Activated CD8-positive, alpha-beta memory T cell treated with anti-CD3 and anti-CD28 coated beads, Interleukin-2, amount 50 U/mL, for 24 hours (primary cell): Measurements from ENCODE around the gene SMIM33.
"Not testable (repeated sequence)": the region's sequence is repeated elsewhere in the genome, so short reads cannot be mapped to it uniquely, and the experiment has no call there.

Experiments used
- DNase-seq: peaks from one replicate; pipeline ENCODE4 v3.0.0-alpha.2; 2020; ENCODE audit errors: extremely low read depth

Gene SMIM33

DNA sequence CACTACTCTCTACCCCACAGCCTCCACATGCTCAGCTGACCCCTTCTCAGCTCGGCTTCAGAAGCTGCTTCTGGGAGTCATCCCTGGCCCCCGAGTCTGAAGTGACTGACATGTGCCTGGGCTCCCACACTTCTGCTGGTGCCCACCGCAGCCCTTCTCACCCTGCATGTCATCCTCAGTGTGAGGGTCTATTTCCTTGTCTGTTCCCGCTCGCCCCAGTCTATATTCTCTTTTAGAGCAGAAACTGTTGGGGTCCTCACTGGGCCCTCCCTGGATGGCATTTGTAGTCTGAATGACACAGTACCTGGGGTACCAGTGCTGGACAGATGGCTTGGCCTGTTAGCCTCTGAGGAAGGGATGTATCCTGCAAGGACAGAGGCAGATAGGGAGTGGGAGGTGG lies 13.6 kb upstream of the SMIM33 start:
- DNase-seq, result no peak

DNA sequence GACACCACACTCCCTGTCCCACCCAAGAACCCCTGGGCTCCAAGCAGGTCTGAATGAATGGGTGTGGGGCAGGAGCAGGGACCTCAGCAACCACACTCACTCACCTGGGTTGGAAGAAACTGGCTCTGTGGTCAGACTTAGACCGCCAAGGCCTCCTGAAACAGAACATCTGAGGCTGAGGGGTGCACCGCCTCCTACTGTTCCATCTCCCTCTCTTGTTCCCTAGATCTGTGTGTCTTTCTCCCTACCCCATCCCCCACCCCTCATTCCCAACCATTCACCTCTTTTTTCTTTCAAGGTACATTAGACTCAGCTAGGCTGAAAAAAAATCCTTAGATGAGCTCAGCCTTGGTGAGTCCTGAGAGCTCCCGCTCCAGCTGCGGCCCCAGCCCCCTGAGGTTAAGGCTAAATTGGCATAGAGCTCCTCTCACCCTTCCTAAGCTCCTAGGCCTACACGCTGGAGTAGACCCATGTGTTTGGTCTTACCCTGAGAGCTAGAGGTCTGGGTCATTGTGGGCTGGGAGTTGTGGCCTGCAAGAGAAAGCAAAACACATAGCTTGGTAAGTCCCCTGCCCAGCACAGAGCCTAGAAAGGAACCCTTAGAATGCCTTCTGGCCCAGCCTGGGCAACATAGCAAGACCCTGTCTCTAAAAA lies 13.0 kb upstream of the SMIM33 start:
- no peak for DNase-seq

DNA sequence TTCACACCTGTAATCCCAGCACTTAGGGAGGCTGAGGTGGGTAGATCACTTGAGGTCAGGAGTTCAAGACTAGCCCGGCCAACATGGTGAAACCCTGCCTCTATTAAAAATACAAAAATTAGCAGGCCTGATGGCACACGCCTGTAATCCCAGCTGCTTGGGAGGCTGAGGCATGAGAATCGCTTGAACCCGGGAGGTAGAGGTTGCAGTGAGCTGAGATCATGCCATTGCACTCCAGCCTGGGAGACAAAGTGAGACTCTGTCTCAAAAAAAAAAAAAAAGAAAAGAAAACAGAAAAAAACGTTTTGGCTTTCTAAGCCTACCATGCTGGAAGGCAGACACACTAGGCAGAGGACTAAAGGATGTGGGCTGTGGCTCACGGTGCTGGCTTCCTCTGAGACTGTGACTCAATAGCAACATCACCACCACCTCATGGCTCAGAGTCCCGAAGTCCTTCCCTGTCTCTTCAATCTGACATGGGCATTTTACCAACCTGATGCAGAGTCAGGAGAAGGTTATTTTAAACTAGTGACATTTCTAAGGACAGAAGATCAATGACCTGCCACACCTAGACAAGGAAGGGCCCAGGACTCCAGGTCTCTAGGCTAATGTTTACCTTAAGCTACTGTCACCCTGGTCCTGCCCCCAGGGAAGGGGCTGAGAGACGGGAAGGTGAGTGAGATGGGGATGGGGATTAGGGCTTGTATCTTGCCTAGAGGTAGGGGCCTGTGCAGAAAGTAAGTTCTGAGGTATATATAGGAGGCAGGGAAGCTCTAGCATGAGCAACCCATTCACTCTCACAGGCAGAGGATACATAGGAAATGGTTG lies 12.0 kb upstream of the SMIM33 start:
- peak; percentile 57 for DNase-seq

DNA sequence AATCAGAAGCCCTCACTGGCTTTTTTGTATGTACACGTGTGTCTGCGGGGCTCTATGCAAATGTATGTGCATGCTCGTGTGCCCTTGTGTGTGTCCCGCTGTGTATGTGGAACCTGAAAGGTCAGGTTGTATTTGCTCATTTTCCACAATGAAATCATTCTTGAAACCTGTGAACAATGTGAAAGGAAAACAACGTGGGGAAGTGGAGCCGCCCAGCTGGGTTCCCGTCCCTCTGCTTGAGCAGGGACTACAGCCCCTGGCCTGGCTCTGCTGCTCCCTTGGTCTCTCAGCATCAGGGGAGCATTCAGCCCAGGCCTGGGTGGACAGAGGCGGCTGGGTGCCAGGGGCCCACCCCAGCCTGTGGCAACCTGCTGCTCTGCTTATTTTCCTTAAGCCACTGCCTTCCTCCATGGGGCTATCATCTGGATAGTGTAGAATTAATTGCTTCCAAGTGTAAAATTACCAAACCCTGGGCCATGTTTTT lies 11.3 kb upstream of the SMIM33 start:
- DNase-seq, result no peak

DNA sequence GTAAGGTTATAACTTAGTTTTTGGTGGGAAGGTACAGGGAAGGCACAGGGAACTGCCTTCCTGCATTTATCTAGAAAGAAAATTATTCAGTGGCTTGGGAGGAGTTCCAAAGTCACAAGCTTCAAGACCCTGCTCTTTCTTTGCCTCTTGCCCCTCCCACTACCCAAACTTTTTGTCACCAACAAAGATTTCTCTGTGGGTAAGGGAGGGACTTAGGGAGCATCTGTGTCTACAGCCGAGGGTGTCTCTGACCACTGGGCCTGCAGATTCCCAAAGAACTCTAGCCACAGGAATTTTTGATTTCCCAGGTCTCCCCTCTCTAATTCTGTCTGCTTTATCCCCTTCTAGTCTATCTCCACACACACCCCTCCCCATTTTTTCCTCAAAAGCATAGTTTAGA lies 10.3 kb upstream of the SMIM33 start:
- DNase-seq, result no peak

DNA sequence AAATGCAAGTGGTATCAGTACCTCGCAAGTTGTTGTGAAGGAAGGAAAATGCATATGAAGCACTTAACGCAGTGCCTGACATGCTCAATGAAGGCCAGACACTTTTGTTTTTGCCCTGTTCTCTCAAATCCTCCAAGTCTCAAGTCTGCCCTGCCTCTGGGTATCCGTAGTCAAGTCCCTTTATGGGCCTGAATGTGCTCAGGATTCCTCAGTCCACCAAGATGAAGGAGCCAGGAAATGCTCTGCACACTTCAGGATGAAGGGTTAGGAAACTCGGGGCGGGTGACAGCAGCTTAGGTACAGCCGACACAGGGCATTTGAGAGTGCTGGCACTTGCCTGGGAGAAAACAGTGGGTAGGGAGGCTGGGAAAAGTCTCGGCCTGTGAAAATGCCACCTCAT lies 9.6 kb upstream of the SMIM33 start:
- no peak for DNase-seq

DNA sequence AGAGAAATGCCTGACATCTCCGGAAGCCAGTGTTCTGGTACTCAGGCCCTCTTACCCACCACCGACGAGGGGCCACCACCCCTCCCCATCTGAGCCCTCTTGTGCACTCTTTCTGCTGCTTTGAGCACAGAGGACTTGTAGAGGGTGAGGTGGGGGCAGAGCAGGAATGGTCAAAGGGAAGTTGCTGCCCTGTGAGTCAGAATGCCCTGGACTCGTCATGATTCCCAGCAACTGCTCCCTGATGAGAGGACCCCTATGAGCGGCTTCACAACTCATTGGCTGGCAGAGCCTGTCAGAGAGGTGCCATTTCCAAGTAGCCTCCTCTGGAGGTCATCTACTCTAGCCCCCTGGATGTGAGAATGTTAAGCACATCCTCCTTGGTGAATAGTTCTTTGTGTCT lies 9.1 kb upstream of the SMIM33 start:
- DNase-seq, result no peak

DNA sequence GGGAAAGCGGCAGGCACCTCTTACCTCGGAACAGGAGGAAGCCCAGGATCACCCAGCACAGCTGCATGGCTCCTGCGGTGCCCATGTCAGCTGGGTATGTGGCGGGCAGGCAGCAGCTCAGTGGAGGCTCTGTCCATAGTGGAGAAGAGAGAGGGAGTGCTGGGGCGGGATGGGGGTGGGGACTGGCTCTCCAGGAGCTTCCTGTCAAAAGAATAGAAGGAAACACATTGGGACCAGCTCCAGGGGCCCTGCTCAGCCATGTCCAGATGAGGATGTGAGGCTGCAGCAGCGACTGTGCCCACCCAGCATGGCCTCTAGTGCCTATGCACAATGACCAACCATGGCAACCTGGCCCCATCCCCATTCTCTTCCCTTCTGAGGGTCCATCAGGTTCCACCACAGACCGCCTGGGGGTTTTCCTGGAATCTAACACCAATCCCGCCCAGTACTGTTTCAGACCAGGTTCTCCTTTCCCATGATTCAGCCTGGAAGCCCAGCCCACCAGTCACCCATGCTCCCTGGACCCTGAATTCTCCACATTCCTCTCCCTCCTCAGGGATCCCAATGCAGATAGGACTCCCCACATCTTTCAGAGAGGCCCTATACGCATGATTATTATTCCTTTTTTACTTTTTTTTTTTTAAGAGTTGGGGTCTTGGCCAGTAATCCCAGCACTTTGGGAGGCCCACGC lies 8.1 kb upstream of the SMIM33 start, which contains the start of gene ECSCR:
TSS of gene ECSCR (minus strand) at position 158 of the 691 bp plus-strand sequence. CDS start at position 85, 73 bp downstream.
- no peak for DNase-seq

DNA sequence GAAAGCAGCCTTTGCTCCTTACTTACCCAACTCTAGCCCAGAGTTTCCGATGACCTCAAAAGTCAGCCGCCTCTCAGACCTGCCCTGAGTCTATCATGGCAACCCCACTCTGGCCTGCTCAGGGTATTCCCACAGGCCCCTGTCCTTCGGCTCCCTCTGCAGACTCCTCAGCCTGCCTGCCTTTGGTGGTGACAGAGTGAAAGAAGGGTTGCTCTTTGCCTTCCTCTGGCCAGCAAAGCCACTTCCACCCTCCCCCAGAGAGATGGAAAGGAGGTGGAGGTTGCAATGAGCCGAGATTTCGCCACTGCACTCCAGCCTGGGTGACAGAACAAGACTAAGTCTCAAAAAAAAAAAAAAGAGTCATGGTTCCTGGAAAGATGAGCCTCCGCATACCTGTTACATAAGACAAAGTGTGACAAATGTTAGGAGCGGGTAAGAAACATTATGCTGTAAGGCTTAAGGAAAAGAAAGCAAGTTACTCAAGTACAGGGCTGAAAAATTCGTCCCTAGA lies 2.3 kb upstream of the SMIM33 start:
- DNase-seq, result no peak

DNA sequence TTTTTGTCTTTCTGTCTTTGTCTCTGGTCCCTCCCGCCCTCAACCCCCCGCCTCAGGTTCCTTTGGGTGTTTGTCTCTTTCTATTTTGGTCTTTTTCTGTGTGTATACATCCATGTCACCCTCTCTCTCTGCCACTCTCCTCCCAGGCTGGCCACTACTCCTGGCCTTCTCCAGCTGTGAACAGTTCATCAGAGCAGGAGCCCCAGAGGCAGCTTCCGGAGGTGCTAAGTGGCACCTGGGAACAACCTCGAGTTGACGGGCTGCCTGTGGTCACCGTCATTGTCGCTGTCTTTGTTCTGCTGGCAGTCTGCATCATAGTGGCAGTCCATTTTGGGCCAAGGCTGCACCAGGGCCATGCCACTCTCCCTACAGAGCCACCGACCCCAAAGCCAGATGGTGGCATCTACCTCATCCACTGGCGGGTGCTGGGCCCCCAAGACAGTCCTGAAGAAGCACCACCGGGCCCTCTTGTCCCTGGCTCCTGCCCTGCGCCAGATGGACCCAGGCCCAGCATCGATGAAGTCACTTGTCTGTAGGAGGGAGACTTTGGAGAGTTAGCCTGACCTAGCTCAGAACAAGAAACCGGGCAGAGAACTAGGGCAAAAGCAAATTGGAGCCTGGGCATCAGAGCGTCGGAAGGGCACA lies 1.7 kb downstream of the SMIM33 start:
- no peak for DNase-seq

DNA sequence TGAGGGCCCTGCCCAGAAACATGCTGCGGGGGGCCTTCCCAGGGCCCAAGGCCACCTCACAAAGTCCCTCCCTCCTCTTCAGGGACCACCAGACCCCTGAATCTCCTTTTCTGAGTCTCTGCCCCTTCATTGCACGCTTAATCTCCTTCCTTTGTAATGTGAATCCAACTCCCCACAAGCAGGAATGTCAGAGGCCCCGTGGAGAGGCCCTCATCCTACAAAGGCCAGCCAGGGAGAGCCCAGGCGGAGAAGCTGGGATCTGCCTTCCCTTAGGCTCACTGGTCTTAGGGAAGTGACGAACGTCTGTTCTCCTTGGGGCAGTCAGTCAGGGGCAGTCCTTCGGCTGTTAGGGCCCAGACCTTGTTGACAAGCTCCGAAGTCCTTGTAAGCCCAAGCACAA lies 2.3 kb downstream of the SMIM33 start:
- DNase-seq, result no peak

DNA sequence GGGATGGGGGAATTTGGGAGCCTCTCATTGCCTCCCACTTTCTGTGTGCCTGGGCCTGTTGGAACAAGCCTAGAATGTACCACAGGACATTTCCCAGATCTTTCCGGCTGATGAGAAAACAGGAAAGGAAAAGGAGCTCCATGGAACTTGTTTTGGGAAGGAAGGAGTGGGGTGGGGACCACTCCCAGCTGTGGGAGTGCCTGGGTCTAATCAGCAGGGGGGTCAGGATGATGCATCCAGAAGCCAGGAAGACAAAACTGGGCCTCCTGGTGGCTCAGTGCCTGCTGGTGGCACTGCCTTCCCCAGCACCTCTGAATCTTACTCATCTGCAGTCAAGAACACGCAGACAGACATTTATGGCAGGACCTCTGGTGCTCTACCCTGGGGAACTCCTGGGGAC lies 2.8 kb downstream of the SMIM33 start:
- DNase-seq, result no peak

DNA sequence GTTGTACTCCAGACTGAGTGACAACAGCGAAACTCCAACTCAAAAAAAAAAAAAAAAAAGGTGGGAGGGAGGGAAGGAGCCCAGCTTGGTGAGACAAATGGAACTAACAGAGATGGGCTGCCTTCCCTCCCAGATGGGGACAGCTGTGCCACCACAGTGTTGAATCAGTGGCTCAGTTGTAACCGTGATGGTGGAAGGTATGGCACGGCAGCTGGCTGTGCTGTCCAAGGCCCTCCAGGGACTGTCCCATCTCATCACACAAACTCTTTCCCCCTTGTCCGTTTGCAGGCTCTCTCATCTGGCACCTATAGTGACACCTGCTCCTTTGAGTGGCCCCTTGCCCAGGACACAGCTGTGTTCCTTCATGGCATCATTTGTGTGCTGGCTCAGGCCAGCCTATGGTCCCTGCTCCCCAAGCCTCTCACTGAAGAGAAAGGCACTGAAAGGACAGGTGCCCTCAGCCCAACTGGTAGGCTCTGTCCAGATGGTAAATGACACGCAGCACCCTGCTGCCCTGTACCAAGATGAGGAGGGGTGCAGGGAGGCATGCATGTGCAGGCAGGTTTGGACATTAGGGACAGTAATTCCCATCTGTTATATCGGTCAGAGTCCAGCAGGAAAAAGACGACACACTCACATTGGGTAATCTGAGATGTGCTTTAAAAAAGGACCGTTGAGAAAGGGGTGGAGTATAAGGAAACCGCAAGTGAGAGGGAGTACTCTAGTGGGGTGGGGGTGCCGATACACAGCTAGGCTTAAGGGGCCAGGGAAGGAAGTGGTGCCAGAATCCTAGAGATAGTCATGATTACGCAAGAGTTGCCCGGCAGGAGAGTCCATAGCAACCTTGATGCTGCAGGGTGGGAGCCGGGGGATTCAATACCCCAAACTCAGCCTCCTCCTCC lies 4.3 kb downstream of the SMIM33 start:
- no peak for DNase-seq

DNA sequence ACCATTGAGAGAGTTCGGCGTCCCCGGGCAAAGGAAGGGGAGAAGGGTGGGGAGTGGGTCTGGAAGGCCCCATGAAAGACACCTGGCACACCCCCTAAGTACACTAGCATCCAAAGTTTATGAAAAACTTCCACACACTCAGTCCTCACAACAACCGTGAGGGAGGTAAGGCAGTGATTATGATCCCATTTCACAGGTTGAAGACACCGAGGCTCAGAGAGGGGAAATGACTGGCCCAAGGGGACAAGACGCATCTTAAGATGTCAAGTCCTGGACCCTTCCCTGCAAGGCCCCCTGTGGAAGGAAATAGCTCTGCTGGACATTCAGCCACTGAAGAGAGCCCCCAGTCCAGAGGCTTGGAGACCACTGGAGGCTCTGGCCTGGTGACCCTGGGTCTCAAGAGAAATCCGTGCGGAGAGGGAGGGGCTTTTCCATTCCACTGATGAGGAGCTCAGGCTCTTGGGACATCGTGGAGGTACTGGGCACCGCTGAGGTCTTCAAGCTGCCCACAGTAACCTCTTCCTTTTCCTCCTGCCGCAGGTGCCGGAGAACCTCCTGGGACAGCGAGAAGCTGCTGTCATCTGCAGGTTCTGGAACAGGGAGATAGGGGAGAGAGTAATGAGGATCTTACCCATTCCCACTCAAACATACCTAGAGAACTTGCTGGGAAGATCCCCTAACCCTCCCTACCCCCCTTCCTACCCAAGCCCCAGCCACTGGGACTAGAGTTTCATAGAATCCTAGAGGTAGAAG lies 5.2 kb downstream of the SMIM33 start:
- no peak for DNase-seq

DNA sequence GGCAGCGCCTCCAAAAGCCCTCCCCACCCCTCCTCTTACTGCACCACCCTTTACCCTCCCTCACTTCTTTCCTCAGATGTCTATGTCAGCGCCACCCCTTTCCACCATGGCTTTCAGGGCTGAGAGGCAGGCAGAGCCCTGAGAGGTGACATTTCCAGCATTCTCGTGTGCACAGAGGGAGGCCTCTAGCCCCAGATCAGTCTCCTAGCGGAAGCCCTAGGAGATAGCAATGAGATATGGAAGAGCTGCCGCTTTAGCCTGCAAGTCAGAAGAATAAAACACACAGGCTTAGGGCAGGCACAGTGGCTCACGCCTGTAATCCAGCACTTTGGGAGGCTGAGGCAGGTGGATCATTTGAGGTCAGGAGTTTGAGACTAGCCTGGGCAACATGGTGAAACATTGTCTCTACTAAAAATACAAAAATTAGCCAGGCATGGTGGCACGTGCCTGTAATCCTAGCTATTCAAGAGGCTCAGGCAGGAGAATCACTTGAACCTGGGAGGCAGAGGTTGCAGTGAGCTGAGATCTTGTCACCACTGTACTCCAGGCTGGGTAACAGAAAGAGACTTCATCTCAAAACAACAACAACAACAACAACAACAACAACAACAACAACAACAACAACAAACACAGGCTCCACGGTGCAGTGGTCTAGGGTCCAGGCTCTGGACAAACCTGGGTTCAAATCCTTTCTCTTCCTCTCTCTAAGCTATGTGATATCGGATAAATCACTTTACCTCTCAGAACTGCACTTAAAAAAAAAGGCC lies 8.0 kb downstream of the SMIM33 start:
- not testable (repeated sequence) for DNase-seq

DNA sequence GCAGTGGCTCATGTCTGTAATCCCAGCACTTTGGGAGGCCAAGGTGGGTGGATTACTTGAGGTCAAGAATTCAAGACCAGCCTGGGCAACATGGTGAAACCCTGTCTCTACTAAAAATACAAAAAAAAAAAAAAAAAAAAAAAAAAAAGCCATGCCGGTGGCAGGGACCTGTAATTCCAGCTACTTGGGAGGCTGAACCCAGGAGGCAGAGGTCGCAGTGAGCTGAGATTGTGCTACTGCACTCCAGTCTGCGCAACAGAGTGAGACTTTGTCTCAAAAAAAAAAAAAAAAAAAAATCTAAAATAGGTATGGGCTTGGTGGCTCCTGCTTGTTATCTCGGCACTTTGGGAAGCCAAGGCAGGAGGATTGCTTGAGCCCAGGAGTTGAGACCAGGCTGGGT lies 8.9 kb downstream of the SMIM33 start:
- not testable (repeated sequence) for DNase-seq

DNA sequence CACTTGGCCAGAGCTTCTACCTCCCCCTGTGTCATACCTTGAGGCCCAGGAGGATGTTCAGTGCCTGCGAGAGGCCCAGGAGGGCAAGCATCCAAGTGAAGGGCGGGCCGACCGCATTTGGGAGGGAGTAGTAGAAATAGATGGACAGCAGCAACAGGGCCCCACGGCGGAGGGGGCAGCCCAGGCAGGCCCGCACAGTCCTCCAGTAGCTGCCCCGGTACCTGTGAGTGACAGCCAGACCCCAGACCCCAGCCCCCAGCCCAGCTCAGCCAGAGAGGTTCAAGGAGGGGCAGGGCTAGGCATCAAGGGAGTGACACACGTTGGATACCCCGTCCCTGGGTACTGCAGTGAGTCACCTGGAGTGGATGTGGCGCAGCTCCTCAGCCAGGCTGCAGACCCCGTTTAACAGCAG lies 10.3 kb downstream of the SMIM33 start:
- no peak for DNase-seq

DNA sequence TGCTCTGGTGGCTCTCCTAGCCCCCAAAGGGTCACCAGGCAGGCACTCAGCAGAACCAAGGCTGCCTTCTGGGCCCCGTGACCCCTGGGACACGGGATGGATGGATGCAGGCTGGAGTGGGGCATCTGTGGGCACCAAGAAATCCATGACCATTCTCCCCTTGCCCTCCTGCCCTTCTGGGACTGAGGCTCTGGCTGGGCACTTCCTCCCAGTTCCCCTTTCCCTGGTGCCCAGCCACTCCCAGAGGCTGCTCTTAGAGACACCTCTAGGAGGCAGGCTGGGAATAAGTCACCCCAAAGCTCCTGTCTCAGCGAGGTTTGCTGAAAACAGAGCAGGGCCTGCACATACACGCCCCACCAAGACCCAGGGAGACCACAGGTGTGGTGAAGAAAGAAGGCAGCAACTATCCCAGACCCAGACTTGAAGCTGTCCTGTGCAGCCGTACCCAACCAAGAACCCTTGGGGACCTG lies 10.8 kb downstream of the SMIM33 start:
- no peak for DNase-seq
